HFFc6 (cell line): Measurements from ENCODE around the gene AGMO. TPM values are rescaled to one million over a fixed set of nuclear protein-coding genes. Genes with fewer than 3 reads are reported as not detected.

Experiments used
- DNase-seq: peaks from one replicate; pipeline ENCODE4 v3.0.0-alpha.2; 2018
- H3K27ac Mint-ChIP-seq: 2 replicates; pipeline ENCODE4 v1.8.0; 2020; ENCODE audit warnings: mild to moderate bottlenecking, mixed read lengths
- H3K27me3 Mint-ChIP-seq: 2 replicates; pipeline ENCODE4 v1.8.0; 2021; ENCODE audit warnings: mild to moderate bottlenecking, moderate library complexity, mixed read lengths; ENCODE audit not compliant: insufficient read depth
- H3K36me3 Mint-ChIP-seq: 2 replicates; pipeline ENCODE4 v1.8.0; 2021; ENCODE audit warnings: low read depth, mixed read lengths
- H3K4me1 Mint-ChIP-seq: 2 replicates; pipeline ENCODE4 v1.8.0; 2020; ENCODE audit warnings: low read depth, mixed read lengths
- H3K4me3 Mint-ChIP-seq: 2 replicates; pipeline ENCODE4 v1.8.0; 2020; ENCODE audit warnings: mild to moderate bottlenecking, moderate library complexity, mixed read lengths
- H3K9me3 Mint-ChIP-seq: 2 replicates; pipeline ENCODE4 v1.8.0; 2020; ENCODE audit warnings: mild to moderate bottlenecking, mixed read lengths
- CTCF ChIP-seq: fragments of 200-600 bp; sonication (generic); IDR thresholded peaks from 2 replicates; pipeline ENCODE4 v1.5.0; 2021; ENCODE audit warnings: antibody characterized with exemption, mild to moderate bottlenecking
- total RNA-seq, 6 experiments: library from RNA; stranded (reverse); fragmentation: NEBNext Ultra II Directional; extraction: Animal tissue kit (Norgen Biotek cat#: 25700); gene quantifications; 2 replicates in 1 of 6; 3 replicates in 5 of 6; pipeline ENCODE4 v1.2.3, GENCODE V29; 2021

AGMO gene
- total RNA-seq, 6 experiments from 2014 or later = 0.07 to 0.09 TPM; not detected in 4

DNA sequence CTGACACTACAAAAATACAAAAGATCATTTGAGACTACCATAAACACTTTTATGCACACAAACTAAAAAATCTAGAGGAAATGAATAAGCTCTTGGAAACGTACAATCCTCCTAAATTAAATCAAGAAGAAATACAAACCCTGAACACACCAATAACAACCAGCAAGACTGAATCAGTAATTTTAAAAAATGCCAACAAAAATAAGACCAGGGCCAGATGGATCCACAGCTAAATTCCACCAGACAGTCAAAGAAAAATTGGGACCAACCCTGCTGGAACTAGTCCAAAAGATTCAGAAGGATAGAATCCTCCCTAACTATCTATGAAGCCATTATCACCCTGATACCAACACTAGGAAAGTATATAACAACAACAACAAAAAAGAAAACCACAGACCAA is 277.4 kb downstream of the AGMO start:
- DNase-seq = no peak
- H3K27ac Mint-ChIP-seq = no peak overlapping the region
- peaks cover 17% of the 10 kb centered on the region for H3K9me3 Mint-ChIP-seq
- peaks cover 4% of the 10 kb centered on the region; the same call in 1 of the 2 replicates for H3K4me1 Mint-ChIP-seq
- H3K27me3 Mint-ChIP-seq = no peaks in the 10 kb centered on the region
- no peaks in the 10 kb centered on the region for H3K36me3 Mint-ChIP-seq
- no peak overlapping the region for H3K4me3 Mint-ChIP-seq
- no peak for TF ChIP-seq CTCF

- DNase-seq = no peak
- Mint-ChIP-seq H3K36me3 (peaks cover 7% of the 10 kb centered on the region), H3K4me3 (no peak overlapping the region), H3K9me3 (peaks cover 38% of the 10 kb centered on the region), H3K27ac (no peak overlapping the region), H3K27me3 (no peaks in the 10 kb centered on the region), H3K4me1 (no peaks in the 10 kb centered on the region)
- no peak for TF ChIP-seq CTCF
Measured at GRCh38 chr7:15280078-15280733, 281.6 kb downstream of the AGMO start.

DNA sequence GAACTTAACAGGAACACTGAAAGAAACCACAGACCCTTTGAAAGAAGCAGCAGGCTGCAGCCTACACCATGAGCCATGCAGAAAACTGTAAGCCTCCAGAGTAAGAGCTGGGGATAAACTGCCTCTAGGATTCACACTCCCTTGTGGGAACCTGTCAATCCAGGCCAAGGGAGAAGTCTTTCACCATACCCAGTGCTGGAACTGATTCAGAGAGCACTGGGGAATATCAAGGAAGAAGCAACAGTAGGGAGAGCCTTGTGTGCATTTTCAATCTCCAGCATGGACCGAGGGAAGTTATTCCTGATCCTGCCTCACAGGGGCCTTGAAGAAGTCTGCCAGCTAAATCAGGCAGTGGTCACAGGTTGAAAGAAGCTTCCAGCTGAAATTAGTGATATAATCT is 282.2 kb downstream of the AGMO start:
- Mint-ChIP-seq H3K36me3 (peaks cover 7% of the 10 kb centered on the region), H3K4me3 (no peak overlapping the region), H3K27ac (no peak overlapping the region), H3K27me3 (no peaks in the 10 kb centered on the region), H3K4me1 (no peaks in the 10 kb centered on the region), H3K9me3 (peaks cover 43% of the 10 kb centered on the region)
- TF ChIP-seq CTCF = no peak
- no peak for DNase-seq

- Mint-ChIP-seq H3K36me3 (no peaks in the 10 kb centered on the region), H3K9me3 (peaks cover 4% of the 10 kb centered on the region; the same call in 1 of the 2 replicates), H3K27ac (no peak overlapping the region), H3K4me1 (no peaks in the 10 kb centered on the region), H3K4me3 (no peak overlapping the region), H3K27me3 (peaks cover 1% of the 10 kb centered on the region; the same call in 1 of the 2 replicates)
- no peak for DNase-seq
- no peak for TF ChIP-seq CTCF
Measured at GRCh38 chr7:15257689-15258088, 304.1 kb downstream of the AGMO start.

DNA sequence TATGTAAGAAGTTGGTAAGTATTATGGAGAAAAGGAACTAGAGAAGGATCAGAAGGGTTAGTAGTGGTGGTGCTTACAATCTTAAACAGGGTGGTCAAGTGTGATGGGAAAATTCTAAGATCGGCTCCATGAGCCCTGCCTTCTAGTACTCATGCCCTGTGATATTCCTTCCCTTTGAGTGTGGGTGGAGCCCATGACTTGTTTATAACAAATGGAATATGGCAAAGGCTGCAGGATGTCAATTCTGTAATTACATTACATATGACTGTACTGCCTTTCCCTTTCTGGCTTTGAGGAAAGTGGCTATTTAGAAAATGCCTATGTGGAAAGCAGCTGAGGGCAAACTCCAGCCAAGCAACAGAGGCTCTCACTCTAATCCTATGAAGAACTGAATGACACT is 309.6 kb downstream of the AGMO start:
- DNase-seq = no peak
- Mint-ChIP-seq H3K27me3 (no peaks in the 10 kb centered on the region), H3K27ac (no peak overlapping the region), H3K4me1 (no peaks in the 10 kb centered on the region), H3K4me3 (no peak overlapping the region), H3K9me3 (peaks cover 4% of the 10 kb centered on the region; the same call in 1 of the 2 replicates), H3K36me3 (no peaks in the 10 kb centered on the region)
- TF ChIP-seq CTCF = no peak
